Vagina (tissue), 2 donors: Measurements from ENCODE around the gene C11orf71. TPM values are rescaled to one million over a fixed set of nuclear protein-coding genes. Genes with fewer than 3 reads are reported as not detected.

Experiments used
- DNase-seq, 2 donors: peaks; one replicate each; pipeline ENCODE4 v3.0.0-alpha.2; 2017; ENCODE audit errors: extremely low spot score in 2 of 2
- H3K27ac ChIP-seq: fragments of 200-600 bp; sonication (generic); one replicate; pipeline ENCODE4 v1.5.1; 2019
- H3K27me3 ChIP-seq: fragments of 200-600 bp; sonication (generic); one replicate; pipeline ENCODE4 v1.5.1; 2019
- H3K36me3 ChIP-seq, 2 donors: fragments of 200-600 bp; sonication (generic); one replicate each; pipeline ENCODE4 v1.5.1; 2017 to 2019
- H3K4me1 ChIP-seq: fragments of 200-600 bp; sonication (generic); one replicate; pipeline ENCODE4 v1.5.1; 2019
- H3K4me3 ChIP-seq, 2 donors: fragments of 200-600 bp; sonication (generic); 1 replicate in 1 of 2; 2 replicates in 1 of 2; pipeline ENCODE4 v1.5.1; 2016 to 2019
- H3K9me3 ChIP-seq: fragments of 200-600 bp; sonication (generic); one replicate; pipeline ENCODE4 v1.5.1; 2019
- CTCF ChIP-seq, 3 experiments: fragments of 450-650 bp in 2 of 3; fragments of 200-600 bp in 1 of 3; sonication (generic) in 1 of 3; IDR thresholded peaks; one replicate each; pipeline ENCODE4 v1.5.1; 2017 to 2019; ENCODE audit warnings: antibody characterized with exemption in 3 of 3, mild to moderate bottlenecking in 2 of 3, moderate library complexity in 2 of 3
- POLR2A ChIP-seq, 2 donors: fragments of 450-650 bp; IDR thresholded peaks; one replicate each; pipeline ENCODE4 v1.6.1; 2017; ENCODE audit warnings: antibody characterized with exemption in 2 of 2, mild to moderate bottlenecking in 2 of 2, moderate library complexity in 2 of 2
- POLR2AphosphoS5 ChIP-seq, 2 donors: sonication (generic); formaldehyde crosslinking; IDR thresholded peaks; one replicate each; pipeline ENCODE4 v1.9.0; 2017; ENCODE audit warnings: antibody characterized with exemption in 2 of 2, mild to moderate bottlenecking in 2 of 2, low read depth in 1 of 2; ENCODE audit not compliant: insufficient read depth in 1 of 2
- intact Hi-C: fragments of 100-400 bp; cut with DNase I; formaldehyde crosslinking; loops from one replicate; pipeline ENCODE4 v1.15.1; 2023
- total RNA-seq: library from RNA; depleted of rRNA; stranded (reverse); fragments of >200 nt; gene quantifications from one replicate; pipeline ENCODE4 v1.2.3, GENCODE V29; 2016

The C11orf71 gene, protein sequence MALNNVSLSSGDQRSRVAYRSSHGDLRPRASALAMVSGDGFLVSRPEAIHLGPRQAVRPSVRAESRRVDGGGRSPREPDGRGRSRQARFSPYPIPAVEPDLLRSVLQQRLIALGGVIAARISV
- 2.7 TPM for total RNA-seq

GRCh38 chr11:114400216-114400914 lies at the start of gene C11orf71, which contains the start of gene RBM7:
Gene C11orf71 (minus strand): TSS chr11:114400511. CDS start chr11:114400331, 180 bp downstream.
Gene RBM7 (plus strand): TSS chr11:114400666. CDS start chr11:114400672, 6 bp downstream.
- DNase-seq = peak in 1 of 2 donors; percentile 98
- TF ChIP-seq POLR2A (IDR thresholded peaks at IDR 0.05) = peak; percentile 21 to 87
- peak in 1 of 3 experiments; percentile 14 for TF ChIP-seq CTCF (IDR thresholded peaks at IDR 0.05)
- peak; percentile 99 for TF ChIP-seq POLR2AphosphoS5 (IDR thresholded peaks at IDR 0.05; ENCODE audit: insufficient read depth in 1 of 2, low read depth in 1 of 2)
- Histone ChIP-seq H3K27me3 (no peaks in the 10 kb centered on the region), H3K9me3 (no peaks in the 10 kb centered on the region), H3K4me3 (peak within 1 kb of the TSS; percentile 64 to 75), H3K27ac (peak within 1 kb of the TSS; percentile 98), H3K4me1 (peaks cover 57% of the 10 kb centered on the region), H3K36me3 (peaks cover 0 to 6% of the 10 kb centered on the region in 2 donors)
- intact Hi-C loops = no loop called here

DNA sequence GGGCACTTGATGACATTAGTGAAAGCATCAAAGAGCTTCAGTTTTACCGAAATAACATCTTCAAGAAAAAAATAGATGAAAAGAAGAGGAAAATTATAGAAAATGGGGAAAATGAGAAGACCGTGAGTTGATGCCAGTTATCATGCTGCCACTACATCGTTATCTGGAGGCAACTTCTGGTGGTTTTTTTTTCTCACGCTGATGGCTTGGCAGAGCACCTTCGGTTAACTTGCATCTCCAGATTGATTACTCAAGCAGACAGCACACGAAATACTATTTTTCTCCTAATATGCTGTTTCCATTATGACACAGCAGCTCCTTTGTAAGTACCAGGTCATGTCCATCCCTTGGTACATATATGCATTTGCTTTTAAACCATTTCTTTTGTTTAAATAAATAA lies 49.5 kb upstream of the C11orf71 start:
- no peak overlapping the region for H3K4me3 ChIP-seq
- TF ChIP-seq POLR2A (IDR thresholded peaks at IDR 0.05) (no peak), POLR2AphosphoS5 (IDR thresholded peaks at IDR 0.05; ENCODE audit: insufficient read depth in 1 of 2, low read depth in 1 of 2) (no peak), CTCF (IDR thresholded peaks at IDR 0.05) (no peak)
- no peak for DNase-seq
- intact Hi-C loops = no loop called here
- no peaks in the 10 kb centered on the region for H3K9me3 ChIP-seq
- no peaks in the 10 kb centered on the region for H3K27me3 ChIP-seq
- peaks cover 13% of the 10 kb centered on the region for H3K4me1 ChIP-seq
- no peak overlapping the region for H3K27ac ChIP-seq
- H3K36me3 ChIP-seq = peaks cover 0 to 33% of the 10 kb centered on the region in 2 donors

DNA sequence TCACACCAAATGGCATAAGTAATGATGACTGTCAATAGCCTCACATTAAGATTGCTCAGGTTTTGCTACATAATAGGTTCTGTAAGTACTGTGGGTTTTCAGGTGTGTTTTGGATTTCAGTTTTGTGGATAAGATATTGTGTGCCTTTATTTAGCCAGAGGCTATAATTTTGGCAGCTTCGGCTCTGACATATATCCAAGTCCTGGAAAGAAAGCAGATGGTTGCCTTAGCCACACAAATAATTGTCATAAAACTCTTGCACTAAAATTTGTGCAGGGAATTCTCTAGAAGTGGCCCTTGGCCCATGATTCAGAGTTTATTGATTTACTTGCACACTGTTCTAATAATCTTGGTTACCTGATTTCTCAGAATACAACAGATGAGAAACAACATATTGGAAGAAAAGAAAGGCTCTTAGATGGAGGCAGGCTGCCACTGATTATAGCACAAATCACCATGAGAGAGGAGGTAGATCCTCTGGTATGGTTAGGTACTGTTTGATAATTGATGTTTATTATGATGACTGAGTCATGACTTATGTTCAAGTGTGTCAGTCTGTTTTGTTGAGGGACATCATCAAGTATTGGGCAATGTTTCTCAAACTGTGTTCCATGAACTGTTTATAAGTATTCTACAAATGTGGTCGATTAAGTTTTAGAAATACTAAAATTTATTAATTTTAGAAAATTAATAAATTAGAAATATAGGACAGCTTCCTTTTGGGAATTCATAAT lies 48.6 kb upstream of the C11orf71 start:
- intact Hi-C loops = no loop called here
- Histone ChIP-seq H3K36me3 (peaks cover 0 to 29% of the 10 kb centered on the region in 2 donors), H3K9me3 (no peaks in the 10 kb centered on the region), H3K4me3 (no peak overlapping the region), H3K27ac (no peak overlapping the region), H3K27me3 (no peaks in the 10 kb centered on the region), H3K4me1 (peaks cover 13% of the 10 kb centered on the region)
- TF ChIP-seq POLR2AphosphoS5 (IDR thresholded peaks at IDR 0.05; ENCODE audit: insufficient read depth in 1 of 2, low read depth in 1 of 2) = no peak
- TF ChIP-seq POLR2A (IDR thresholded peaks at IDR 0.05) = no peak
- TF ChIP-seq CTCF (IDR thresholded peaks at IDR 0.05) = no peak
- DNase-seq = no peak

- Histone ChIP-seq H3K4me1 (peaks cover 13% of the 10 kb centered on the region), H3K27ac (no peak overlapping the region), H3K36me3 (peaks cover 0 to 21% of the 10 kb centered on the region in 2 donors), H3K27me3 (no peaks in the 10 kb centered on the region), H3K4me3 (no peak overlapping the region), H3K9me3 (no peaks in the 10 kb centered on the region)
- no peak for TF ChIP-seq POLR2A (IDR thresholded peaks at IDR 0.05)
- intact Hi-C loops = no loop called here
- DNase-seq = no peak
These were observed 47.6 kb upstream of the C11orf71 start for GRCh38 chr11:114447892-114448291.

GRCh38 chr11:114447444-114447843 lies 47.1 kb upstream of the C11orf71 start:
- Histone ChIP-seq H3K36me3 (peaks cover 0 to 19% of the 10 kb centered on the region in 2 donors), H3K9me3 (no peaks in the 10 kb centered on the region), H3K4me3 (no peak overlapping the region), H3K4me1 (peaks cover 13% of the 10 kb centered on the region), H3K27ac (no peak overlapping the region), H3K27me3 (no peaks in the 10 kb centered on the region)
- no peak for TF ChIP-seq CTCF (IDR thresholded peaks at IDR 0.05)
- no peak for DNase-seq
- intact Hi-C loops = no loop called here
